IPS-20b (cell line): Measurements from ENCODE around the gene ASB13.

ENCODE experiments used
- H3K27ac ChIP-seq: one replicate; pipeline ENCODE4 v1.5.1; 2013; ENCODE audit warnings: low read length
- H3K27me3 ChIP-seq: 2 replicates; pipeline ENCODE4 v1.6.1; 2013; ENCODE audit warnings: mild to moderate bottlenecking, low read length, inconsistent platforms; ENCODE audit not compliant: insufficient read depth
- H3K36me3 ChIP-seq: 2 replicates; pipeline ENCODE4 v1.6.1; 2013; ENCODE audit warnings: low read depth, mild to moderate bottlenecking, inconsistent platforms, low read length, moderate library complexity; ENCODE audit not compliant: insufficient read depth
- H3K4me1 ChIP-seq: 2 replicates; pipeline ENCODE4 v1.6.1; 2013; ENCODE audit warnings: mild to moderate bottlenecking, control low read depth, inconsistent platforms, low read length, moderate library complexity; ENCODE audit not compliant: insufficient read depth
- H3K4me3 ChIP-seq: 2 replicates; pipeline ENCODE4 v1.5.1; 2013; ENCODE audit warnings: mild to moderate bottlenecking, low read length, inconsistent platforms
- H3K9ac ChIP-seq: 2 replicates; pipeline ENCODE4 v1.6.1; 2013; ENCODE audit warnings: low read depth, mild to moderate bottlenecking, inconsistent platforms, low read length, moderate library complexity
- H3K9me3 ChIP-seq: 2 replicates; pipeline ENCODE4 v1.6.1; 2013; ENCODE audit warnings: mild to moderate bottlenecking, low read depth, low read length, inconsistent platforms; ENCODE audit not compliant: insufficient read depth

ASB13 gene

DNA sequence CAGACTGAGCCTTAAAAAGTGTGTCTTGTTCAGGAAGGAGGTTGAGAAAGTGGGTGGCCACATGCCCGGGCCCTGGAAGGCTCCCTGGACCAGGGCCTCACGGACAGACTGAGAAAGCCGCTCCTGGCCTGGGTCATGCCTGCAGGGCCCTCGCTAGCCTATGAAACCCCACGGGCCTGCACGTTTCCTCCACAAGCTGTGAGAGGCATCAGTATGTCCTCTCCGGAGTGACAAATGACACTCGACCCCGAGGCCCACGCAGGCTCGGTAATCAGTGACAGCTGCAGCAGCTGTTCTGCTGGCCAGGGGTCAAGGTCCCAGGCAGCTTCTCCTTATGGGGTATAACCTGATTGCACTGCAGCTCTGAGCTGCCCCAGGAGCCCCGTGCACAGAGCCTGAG lies 47.6 kb downstream of the ASB13 start:
- H3K27ac ChIP-seq = no peak overlapping the region
- no peaks in the 10 kb centered on the region for H3K9me3 ChIP-seq
- H3K27me3 ChIP-seq = no peaks in the 10 kb centered on the region
- no peaks in the 10 kb centered on the region for H3K4me1 ChIP-seq
- no peak overlapping the region for H3K9ac ChIP-seq
- H3K4me3 ChIP-seq = no peak overlapping the region
- H3K36me3 ChIP-seq = no peaks in the 10 kb centered on the region

DNA sequence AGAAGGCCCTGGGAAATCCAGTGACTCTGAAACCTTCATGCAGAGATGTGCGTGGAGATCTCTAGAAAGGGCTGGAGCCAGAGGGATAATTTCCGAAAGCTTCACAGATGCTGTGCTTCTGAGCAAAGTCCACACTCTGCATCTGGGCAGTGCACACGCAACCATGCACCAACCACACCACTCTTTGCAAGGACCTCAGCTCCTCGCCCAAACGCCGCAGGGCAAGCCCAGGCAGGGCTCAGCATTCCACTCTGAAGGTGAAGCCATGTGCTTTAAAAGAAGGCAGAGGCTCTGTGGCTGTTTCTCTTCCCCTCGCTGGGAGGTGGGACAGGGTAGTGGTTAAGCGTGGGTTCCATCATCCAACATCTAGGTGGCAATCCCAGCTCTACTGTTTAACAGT lies 48.4 kb downstream of the ASB13 start:
- no peaks in the 10 kb centered on the region for H3K36me3 ChIP-seq
- H3K27me3 ChIP-seq = no peaks in the 10 kb centered on the region
- H3K9ac ChIP-seq = no peak overlapping the region
- no peak overlapping the region for H3K27ac ChIP-seq
- H3K4me1 ChIP-seq = no peaks in the 10 kb centered on the region
- no peak overlapping the region for H3K4me3 ChIP-seq
- no peaks in the 10 kb centered on the region for H3K9me3 ChIP-seq

DNA sequence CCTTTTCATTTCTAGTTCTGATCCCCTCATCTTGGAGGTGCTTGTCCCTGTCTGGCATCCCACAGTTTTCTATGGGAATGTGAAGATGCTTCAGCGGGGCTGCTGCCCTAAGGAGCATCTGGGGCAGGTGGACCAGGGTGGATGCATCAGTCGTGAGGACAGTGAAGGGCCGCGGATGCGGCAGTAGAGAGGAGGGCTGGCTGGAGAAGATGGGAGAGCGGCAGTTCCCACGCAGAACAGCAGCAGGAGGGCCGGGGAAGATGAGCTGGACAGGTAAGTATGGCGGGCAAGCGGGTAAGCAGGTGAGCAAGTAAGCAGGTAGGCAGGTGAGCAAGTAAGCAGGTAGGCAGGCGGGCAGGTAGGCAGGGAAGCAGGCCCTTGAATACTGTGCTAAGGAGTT lies 48.9 kb downstream of the ASB13 start:
- Histone ChIP-seq H3K36me3 (no peaks in the 10 kb centered on the region), H3K27ac (no peak overlapping the region), H3K4me1 (no peaks in the 10 kb centered on the region), H3K4me3 (no peak overlapping the region), H3K9me3 (no peaks in the 10 kb centered on the region), H3K9ac (no peak overlapping the region), H3K27me3 (no peaks in the 10 kb centered on the region)

DNA sequence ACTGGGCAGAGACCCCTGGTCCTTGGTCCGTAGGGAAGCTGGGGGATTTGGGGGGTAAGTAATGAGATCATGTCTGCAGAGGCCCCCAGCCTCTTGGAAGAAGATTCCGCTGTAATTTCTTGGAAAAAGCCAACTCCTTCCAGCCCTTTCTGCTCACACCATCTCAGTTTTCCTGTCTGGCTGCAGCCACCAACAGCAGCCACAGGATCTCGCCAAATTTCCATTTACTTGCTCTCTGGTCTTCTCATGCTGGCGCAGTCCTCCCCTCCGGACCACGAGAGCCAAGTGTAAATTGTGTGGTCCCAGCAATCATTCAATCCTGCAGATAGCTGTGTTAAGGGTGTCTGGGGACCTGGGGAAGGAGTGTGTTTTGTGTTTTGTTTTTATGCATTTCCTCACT lies 49.6 kb downstream of the ASB13 start:
- Histone ChIP-seq H3K4me3 (no peak overlapping the region), H3K9ac (no peak overlapping the region)

DNA sequence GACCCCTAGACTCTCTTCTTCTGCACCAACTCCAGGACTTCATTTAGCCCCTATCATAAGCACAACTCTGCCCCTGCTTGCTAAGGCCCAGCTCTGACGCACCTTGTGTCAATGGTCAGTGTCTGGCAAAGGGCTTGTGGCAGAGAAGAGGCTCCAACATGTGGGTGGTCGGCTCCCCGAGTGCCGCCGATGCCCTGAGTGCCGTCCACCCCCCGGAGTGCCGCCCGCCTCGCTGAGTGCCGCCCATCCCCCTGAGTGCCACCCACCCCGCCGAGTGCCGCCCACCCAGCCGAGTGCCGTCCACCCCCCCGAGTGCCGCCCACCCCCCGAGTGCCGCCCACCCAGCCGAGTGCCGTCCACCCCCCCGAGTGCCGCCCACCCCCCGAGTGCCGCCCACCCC lies 50.3 kb downstream of the ASB13 start:
- Histone ChIP-seq H3K36me3 (no peaks in the 10 kb centered on the region), H3K27ac (no peak overlapping the region), H3K4me3 (no peak overlapping the region), H3K9me3 (no peaks in the 10 kb centered on the region), H3K4me1 (no peaks in the 10 kb centered on the region), H3K9ac (no peak overlapping the region), H3K27me3 (no peaks in the 10 kb centered on the region)

More for the DNA sequence above, 49.6 kb downstream of the ASB13 start:
- no peaks in the 10 kb centered on the region for H3K4me1 ChIP-seq
- H3K27ac ChIP-seq = no peak overlapping the region
- no peaks in the 10 kb centered on the region for H3K27me3 ChIP-seq
- no peaks in the 10 kb centered on the region for H3K36me3 ChIP-seq
- no peaks in the 10 kb centered on the region for H3K9me3 ChIP-seq

DNA sequence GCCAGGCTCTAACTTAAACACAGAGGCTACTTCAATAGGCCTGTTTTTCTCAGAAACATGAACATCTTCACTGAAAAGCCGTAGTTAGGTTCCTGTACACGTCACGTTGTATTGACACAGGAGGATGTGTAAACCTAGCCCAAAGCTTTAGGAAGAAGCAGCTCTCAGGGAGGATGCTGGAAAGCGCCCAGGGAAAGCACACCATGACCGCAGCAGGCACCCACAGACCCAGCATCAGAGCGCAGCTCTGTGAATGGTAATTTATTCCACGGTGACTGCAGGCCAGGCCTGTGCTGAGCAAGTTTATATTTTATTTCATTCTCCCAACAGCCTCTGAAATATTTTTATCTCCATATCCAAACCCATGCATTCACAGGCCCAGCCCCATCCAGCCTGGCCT lies 51.1 kb downstream of the ASB13 start:
- Histone ChIP-seq H3K4me3 (no peak overlapping the region), H3K27me3 (no peaks in the 10 kb centered on the region), H3K4me1 (no peaks in the 10 kb centered on the region), H3K27ac (no peak overlapping the region), H3K9me3 (no peaks in the 10 kb centered on the region), H3K9ac (no peak overlapping the region), H3K36me3 (no peaks in the 10 kb centered on the region)

DNA sequence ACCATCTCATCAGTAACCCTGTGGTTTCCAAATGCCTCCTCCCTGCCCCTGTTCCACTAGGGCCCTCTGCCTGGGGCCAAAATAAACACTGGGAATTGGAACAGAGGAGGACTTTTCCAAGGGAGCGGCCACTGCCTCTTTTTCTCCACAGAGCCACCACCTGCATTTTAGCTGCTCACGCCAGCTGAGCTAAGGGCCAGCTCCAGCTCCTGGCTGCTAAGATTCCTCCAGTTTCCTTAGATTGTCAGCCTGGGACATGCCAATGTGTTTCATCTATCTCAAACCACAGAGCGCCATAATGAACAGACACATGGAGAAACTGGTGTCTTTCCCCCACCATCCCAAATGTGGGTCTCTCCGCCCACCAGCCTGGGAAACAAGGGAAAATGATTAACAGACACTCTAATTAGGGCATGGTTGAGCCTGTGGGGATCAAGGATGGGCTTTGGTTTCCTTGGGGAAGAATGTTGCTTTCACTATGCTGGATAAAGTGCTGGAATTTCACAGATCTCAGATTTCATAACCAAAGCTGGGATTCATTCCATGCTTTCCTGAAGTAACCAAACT lies 52.2 kb downstream of the ASB13 start:
- Histone ChIP-seq H3K27ac (no peak overlapping the region), H3K27me3 (no peaks in the 10 kb centered on the region), H3K9me3 (no peaks in the 10 kb centered on the region), H3K36me3 (no peaks in the 10 kb centered on the region), H3K4me1 (no peaks in the 10 kb centered on the region), H3K9ac (no peak overlapping the region), H3K4me3 (no peak overlapping the region)

DNA sequence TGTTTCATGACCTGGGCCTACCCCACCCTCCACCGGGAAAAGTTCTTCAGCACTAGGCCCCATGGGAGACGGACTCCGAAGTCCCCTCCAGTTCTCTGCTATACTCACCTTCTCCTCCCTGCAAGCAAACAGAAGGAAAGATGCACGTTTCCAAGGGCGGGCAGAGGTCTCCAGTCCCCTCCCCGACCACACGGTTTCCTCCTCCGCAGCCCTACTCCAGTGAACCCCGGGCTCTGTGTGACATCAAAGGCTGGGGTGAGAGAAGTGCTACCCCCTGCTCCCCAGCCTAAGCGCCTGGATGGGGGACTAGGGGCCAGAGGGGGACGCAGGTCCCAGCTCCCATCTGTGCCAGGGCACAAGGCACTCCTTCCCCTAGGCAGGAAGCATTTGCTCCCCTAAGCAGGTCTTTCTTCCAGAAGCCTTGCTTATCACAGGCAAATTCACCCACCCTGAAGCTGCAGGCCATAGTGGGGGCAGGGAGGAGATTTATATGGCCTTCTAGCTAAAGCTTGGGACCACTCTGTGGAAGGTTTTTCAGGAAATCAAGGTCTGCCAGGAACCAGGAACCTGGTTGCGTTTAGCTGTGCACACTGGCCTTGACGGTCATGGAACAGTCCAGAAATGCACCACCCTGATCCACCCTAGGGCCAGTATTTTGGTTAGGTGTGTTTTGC lies 52.8 kb downstream of the ASB13 start:
- no peak overlapping the region for H3K9ac ChIP-seq
- no peaks in the 10 kb centered on the region for H3K9me3 ChIP-seq
- no peak overlapping the region for H3K27ac ChIP-seq
- no peaks in the 10 kb centered on the region for H3K36me3 ChIP-seq
- no peaks in the 10 kb centered on the region for H3K27me3 ChIP-seq
- H3K4me1 ChIP-seq = no peaks in the 10 kb centered on the region
- H3K4me3 ChIP-seq = no peak overlapping the region

DNA sequence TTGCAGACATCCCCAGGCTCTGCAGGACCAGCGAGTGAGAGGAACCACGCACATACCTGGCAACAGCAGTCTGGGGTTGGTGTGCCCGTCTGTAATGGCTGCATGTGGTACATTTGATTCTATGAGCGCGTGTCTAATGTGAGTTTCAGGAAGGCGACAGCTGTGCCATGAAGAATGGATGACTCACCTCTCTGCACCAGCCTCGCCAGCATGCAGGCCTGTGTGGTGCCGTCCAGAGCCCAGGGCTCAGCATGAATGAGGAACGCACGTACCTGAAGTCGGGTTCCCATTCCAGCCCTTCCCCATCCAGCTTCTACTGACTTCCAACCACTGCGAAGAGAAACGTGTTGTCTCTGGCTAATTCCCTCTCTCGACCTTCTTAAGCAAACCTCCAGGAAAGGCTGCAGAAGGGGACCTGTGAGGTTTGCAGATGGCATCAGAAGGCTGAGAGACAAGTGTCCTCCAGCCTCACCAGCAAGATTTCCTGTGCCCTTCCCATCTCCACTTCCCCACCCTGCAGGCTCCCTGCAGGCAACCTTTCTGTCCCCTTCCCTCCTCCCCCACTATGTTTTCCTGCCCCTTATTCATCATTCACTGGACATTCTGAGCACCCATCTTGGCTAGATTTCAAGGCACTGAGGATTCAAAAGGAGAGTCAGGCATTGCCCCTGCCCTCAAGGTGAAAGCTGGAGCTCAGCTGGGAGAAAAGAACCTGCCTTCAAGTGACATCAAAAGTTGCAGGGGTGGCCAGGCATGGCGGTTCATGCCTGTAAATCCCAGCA lies 54.3 kb downstream of the ASB13 start:
- Histone ChIP-seq H3K9ac (no peak overlapping the region), H3K4me3 (no peak overlapping the region), H3K4me1 (no peaks in the 10 kb centered on the region), H3K9me3 (no peaks in the 10 kb centered on the region), H3K27ac (no peak overlapping the region), H3K27me3 (no peaks in the 10 kb centered on the region), H3K36me3 (no peaks in the 10 kb centered on the region)

DNA sequence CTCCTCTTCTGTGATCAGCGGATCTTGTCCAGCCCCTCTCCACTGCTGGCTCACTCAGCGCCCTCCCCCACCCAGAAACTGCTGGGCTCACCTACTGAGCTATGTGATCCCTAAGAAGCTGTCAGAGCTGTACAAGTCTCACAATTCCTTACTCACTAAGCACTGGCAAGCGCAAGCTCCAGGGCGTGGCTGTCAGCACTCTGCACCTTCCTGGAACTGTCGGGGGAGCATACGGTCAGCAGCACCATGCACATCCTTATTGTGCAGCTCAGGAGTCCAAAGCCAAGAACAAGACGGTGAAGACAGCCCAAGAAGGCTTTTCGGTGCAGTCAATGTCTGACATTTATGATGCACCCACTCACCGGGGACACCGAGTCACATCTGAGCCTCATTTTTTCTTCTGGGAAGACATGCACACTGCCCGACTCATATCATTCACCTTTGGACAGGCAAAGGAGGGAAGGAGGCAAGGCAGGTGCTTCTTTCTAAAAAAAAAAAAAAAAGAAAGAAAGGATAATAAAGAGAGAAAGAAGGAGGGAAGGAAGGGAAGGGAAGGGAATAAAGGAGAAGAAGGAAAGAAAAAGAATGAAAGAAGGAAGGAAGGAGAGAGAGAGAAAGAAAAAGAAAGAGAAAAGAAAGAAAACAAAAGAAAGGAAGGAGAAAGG lies 56.3 kb downstream of the ASB13 start:
- no peak overlapping the region for H3K9ac ChIP-seq
- H3K4me1 ChIP-seq = no peaks in the 10 kb centered on the region
- no peaks in the 10 kb centered on the region for H3K36me3 ChIP-seq
- H3K4me3 ChIP-seq = no peak overlapping the region
- no peaks in the 10 kb centered on the region for H3K27me3 ChIP-seq
- H3K9me3 ChIP-seq = no peaks in the 10 kb centered on the region
- H3K27ac ChIP-seq = no peak overlapping the region

DNA sequence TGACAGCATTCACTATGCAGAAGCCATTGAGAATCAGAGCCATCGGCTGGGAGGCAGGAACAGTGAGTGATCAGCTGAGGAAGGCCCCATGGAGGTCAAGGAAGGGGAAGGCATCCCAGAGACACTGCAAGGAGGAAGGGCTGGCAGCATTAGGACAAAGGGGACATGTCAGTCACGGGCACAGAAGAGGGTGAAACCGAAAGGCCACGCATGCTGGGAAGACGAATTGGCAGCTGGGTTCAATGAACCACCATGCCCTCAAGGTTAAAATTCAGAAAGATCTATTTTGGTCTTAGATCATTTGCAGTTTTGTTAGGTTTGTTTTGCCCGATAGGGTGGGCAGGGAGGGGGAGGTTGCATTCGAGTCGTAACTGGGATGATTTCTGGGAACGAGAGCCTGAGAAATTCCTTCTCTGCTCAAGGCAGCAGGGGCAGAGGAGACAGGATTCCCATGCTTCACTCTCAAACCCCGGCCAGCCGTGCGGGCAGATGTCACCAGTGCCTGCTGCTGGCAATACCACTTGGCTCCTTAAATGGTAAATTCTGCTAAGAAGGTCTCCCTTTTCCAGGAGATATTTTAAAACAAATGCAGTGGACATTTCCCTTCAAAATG lies 57.7 kb downstream of the ASB13 start:
- Histone ChIP-seq H3K9me3 (no peaks in the 10 kb centered on the region), H3K4me1 (no peaks in the 10 kb centered on the region), H3K27ac (no peak overlapping the region), H3K9ac (no peak overlapping the region), H3K36me3 (no peaks in the 10 kb centered on the region), H3K4me3 (no peak overlapping the region), H3K27me3 (no peaks in the 10 kb centered on the region)
